Gastroesophageal sphincter (tissue), 3 donors: Measurements from ENCODE around the gene TRAF2.

Experiments
- EP300 ChIP-seq: sonication (generic); formaldehyde crosslinking; IDR thresholded peaks from one replicate; pipeline ENCODE4 v1.6.1; 2017; ENCODE audit warnings: antibody characterized with exemption, mild to moderate bottlenecking
- POLR2A ChIP-seq, 2 donors: fragments of 450-650 bp; IDR thresholded peaks; one replicate each; pipeline ENCODE4 v1.6.1; 2017; ENCODE audit warnings: antibody characterized with exemption in 2 of 2, mild to moderate bottlenecking in 2 of 2, moderate library complexity in 1 of 2
- POLR2AphosphoS5 ChIP-seq: sonication (generic); formaldehyde crosslinking; IDR thresholded peaks from one replicate; pipeline ENCODE4 v1.6.1; 2017; ENCODE audit warnings: antibody characterized with exemption
- TF ChIP-seq, protein P1 (sequence below), 4 experiments: fragments of 200-600 bp in 2 of 4; fragments of 450-650 bp in 2 of 4; sonication (generic) in 1 of 4; IDR thresholded peaks; one replicate each; pipeline ENCODE4 v1.5.1; 2017 to 2019; ENCODE audit warnings: antibody characterized with exemption in 4 of 4, mild to moderate bottlenecking in 2 of 4, moderate library complexity in 2 of 4

GRCh38 chr9:136900988-136901515 is 14.7 kb downstream of the TRAF2 start:
- TF ChIP-seq, protein P1, sequence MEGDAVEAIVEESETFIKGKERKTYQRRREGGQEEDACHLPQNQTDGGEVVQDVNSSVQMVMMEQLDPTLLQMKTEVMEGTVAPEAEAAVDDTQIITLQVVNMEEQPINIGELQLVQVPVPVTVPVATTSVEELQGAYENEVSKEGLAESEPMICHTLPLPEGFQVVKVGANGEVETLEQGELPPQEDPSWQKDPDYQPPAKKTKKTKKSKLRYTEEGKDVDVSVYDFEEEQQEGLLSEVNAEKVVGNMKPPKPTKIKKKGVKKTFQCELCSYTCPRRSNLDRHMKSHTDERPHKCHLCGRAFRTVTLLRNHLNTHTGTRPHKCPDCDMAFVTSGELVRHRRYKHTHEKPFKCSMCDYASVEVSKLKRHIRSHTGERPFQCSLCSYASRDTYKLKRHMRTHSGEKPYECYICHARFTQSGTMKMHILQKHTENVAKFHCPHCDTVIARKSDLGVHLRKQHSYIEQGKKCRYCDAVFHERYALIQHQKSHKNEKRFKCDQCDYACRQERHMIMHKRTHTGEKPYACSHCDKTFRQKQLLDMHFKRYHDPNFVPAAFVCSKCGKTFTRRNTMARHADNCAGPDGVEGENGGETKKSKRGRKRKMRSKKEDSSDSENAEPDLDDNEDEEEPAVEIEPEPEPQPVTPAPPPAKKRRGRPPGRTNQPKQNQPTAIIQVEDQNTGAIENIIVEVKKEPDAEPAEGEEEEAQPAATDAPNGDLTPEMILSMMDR (IDR thresholded peaks at IDR 0.05), result no peak
- TF ChIP-seq POLR2A (IDR thresholded peaks at IDR 0.05) (no peak), POLR2AphosphoS5 (no peak), EP300 (no peak)
